ENCODE results near the gene NAV2. TPM values are rescaled to one million over a fixed set of nuclear protein-coding genes. Genes with fewer than 3 reads are reported as not detected.

NAV2 gene
- total RNA-seq, 1 experiment from 2014 or later = 23.3 TPM

DNA sequence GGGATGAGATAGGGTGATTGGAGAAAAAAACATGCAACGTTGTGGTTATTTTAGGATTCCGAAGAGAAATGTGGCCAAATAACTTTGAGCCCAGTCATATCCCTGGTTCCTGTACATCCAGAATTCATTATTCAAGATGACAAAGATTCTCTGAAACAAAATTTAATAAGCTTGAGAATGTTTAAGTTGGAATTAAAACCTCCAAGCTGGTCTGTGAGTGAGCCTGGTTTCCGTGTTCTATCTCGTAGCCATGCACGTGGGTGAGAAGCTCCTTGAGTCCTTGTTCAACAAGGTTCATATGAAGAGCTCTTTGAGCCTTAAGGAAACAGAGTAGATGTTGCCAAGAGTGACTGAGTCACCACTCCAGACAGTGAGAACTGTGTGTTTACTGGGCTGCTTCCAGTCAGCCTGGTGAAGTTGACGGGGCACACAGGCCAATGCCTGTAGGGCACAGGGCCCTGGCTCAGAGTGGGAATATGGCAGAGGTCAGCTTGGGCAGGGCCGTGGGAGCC is 206.5 kb downstream of the NAV2 start:
- Histone ChIP-seq H2AFZ (peak overlapping the region; percentile 56), H3K4me2 (peak overlapping the region; percentile 61), H3K4me1 (replicated peaks; ENCODE audit: insufficient read depth) (peaks cover 64% of the 10 kb centered on the region), H3K79me2 (ENCODE audit: low read depth) (0 out of 2 replicates have a peak, but pooled peaks cover 6% of the 10 kb centered on the region), H3F3A (ENCODE audit: insufficient read depth, low read depth) (peaks cover 45% of the 10 kb centered on the region), H3K4me3 (no peak overlapping the region; the same call in 1 of the 2 replicates), H3K27ac (peak overlapping the region; percentile 94), H4K20me1 (ENCODE audit: insufficient read depth) (no peaks in the 10 kb centered on the region), H3K27me3 (ENCODE audit: insufficient read depth, low read depth) (no peaks in the 10 kb centered on the region), H3K9me2 (ENCODE audit: insufficient read depth) (no peaks in the 10 kb centered on the region), H3K36me3 (ENCODE audit: low read depth) (no peaks in the 10 kb centered on the region), H3K9me3 (ENCODE audit: insufficient read depth, low read depth) (no peaks in the 10 kb centered on the region)
- peak; percentile 78 to 99 for DNase-seq
- BruUV-seq (replicated peaks) = no TSS peak
- CTCF ChIA-PET = interaction anchor here (0.5 to 1.1 kb wide), 3 partner anchors 9 to 263 kb away, joined by 3 to 7 read pairs (median 4); no protein-coding TSS in a partner anchor
- intact Hi-C loops (cut with micrococcal nuclease; ENCODE audit: unreplicated experiment) = no loop called here
- POLR2A ChIA-PET (ENCODE audit: unreplicated experiment) = interaction anchor here (0.6 kb wide), 1 partner anchor 112 kb away, joined by 6 read pairs; no protein-coding TSS in a partner anchor
- TF ChIP-seq, protein P1, sequence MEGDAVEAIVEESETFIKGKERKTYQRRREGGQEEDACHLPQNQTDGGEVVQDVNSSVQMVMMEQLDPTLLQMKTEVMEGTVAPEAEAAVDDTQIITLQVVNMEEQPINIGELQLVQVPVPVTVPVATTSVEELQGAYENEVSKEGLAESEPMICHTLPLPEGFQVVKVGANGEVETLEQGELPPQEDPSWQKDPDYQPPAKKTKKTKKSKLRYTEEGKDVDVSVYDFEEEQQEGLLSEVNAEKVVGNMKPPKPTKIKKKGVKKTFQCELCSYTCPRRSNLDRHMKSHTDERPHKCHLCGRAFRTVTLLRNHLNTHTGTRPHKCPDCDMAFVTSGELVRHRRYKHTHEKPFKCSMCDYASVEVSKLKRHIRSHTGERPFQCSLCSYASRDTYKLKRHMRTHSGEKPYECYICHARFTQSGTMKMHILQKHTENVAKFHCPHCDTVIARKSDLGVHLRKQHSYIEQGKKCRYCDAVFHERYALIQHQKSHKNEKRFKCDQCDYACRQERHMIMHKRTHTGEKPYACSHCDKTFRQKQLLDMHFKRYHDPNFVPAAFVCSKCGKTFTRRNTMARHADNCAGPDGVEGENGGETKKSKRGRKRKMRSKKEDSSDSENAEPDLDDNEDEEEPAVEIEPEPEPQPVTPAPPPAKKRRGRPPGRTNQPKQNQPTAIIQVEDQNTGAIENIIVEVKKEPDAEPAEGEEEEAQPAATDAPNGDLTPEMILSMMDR (conservative IDR thresholded peaks at IDR 0.05) = no peak
- TF ChIP-seq EZH2 (IDR thresholded peaks at IDR 0.05; ENCODE audit: low read depth) = no peak

DNA sequence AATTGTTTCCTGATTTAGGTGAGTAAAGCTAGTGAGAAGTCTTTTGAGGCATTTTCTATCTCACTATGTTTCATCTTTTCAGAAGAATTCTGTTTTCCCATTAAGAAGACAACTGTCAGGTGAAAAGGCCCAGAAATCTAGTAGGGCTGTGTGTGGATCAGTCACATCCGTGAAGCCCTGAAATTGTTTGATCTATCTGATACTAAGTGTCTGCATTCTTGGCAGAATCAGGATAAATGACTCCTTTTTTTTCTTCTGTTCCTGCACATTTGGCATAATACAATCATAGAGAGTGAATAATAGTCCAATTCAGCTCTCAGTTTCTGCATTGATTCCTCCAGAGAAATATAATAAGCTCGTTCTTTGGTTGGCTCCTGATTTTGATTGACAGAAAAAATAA is 208.3 kb downstream of the NAV2 start:
- intact Hi-C loops (cut with micrococcal nuclease; ENCODE audit: unreplicated experiment) = no loop called here
- CTCF ChIA-PET = no interaction called here
- Histone ChIP-seq H3K4me2 (no peak overlapping the region), H3F3A (ENCODE audit: insufficient read depth, low read depth) (peaks cover 45% of the 10 kb centered on the region), H4K20me1 (ENCODE audit: insufficient read depth) (no peaks in the 10 kb centered on the region), H3K27ac (peak overlapping the region; percentile 94), H3K36me3 (ENCODE audit: low read depth) (no peaks in the 10 kb centered on the region), H3K27me3 (ENCODE audit: insufficient read depth, low read depth) (no peaks in the 10 kb centered on the region), H3K4me1 (replicated peaks; ENCODE audit: insufficient read depth) (peaks cover 64% of the 10 kb centered on the region), H3K9me3 (ENCODE audit: insufficient read depth, low read depth) (no peaks in the 10 kb centered on the region), H3K9me2 (ENCODE audit: insufficient read depth) (no peaks in the 10 kb centered on the region), H3K79me2 (ENCODE audit: low read depth) (0 out of 2 replicates have a peak, but pooled peaks cover 6% of the 10 kb centered on the region), H3K4me3 (no peak overlapping the region), H2AFZ (no peak overlapping the region)
- DNase-seq = peak in 1 of 2 experiments; percentile 31
- POLR2A ChIA-PET (ENCODE audit: unreplicated experiment) = no interaction called here
- BruUV-seq (replicated peaks) = no TSS peak
- no peak for TF ChIP-seq EZH2 (IDR thresholded peaks at IDR 0.05; ENCODE audit: low read depth)
- TF ChIP-seq, protein P1 (conservative IDR thresholded peaks at IDR 0.05) = no peak

DNA sequence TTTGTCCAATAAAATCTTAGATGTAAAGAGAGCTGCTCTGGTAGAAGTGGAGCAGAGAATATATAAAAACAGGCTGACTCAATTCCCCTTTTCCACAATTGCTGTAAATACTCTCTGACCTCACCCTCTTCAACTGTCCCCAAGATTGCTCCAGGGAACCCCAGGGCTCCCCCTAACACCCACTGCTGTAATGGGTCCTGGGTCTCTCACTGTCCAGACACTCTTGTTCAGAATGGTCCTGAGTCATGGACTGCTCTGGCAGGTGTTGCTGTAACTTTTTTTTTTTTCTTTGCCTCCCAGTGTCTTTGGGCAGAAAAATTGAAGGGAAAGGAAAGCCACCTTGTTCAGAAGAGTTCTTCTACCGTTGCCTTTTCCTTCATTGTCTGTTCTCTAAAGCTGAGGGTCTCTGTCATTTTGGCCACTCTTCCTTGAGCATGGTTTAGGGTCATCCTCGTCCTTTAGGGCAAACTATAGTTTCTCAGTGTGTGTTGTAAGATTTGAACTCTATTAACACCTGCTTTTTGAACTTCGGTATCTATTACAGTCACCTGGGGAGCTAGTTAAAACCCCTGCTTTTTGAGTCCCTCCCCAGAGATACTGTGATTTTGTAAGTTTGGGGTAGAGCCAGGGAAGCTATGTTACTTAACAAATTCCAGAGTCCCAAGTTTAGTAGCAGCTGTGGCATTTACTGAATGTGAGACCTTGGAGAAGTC is 209.5 kb downstream of the NAV2 start:
- Histone ChIP-seq H3K4me3 (no peak overlapping the region), H3K4me1 (replicated peaks; ENCODE audit: insufficient read depth) (peaks cover 64% of the 10 kb centered on the region), H3K36me3 (ENCODE audit: low read depth) (no peaks in the 10 kb centered on the region), H3K79me2 (ENCODE audit: low read depth) (0 out of 2 replicates have a peak, but pooled peaks cover 6% of the 10 kb centered on the region), H2AFZ (no peak overlapping the region; the same call in 1 of the 2 replicates), H3K27me3 (ENCODE audit: insufficient read depth, low read depth) (no peaks in the 10 kb centered on the region), H3F3A (ENCODE audit: insufficient read depth, low read depth) (peaks cover 42% of the 10 kb centered on the region), H3K9me3 (ENCODE audit: insufficient read depth, low read depth) (no peaks in the 10 kb centered on the region), H4K20me1 (ENCODE audit: insufficient read depth) (no peaks in the 10 kb centered on the region), H3K4me2 (peak overlapping the region; percentile 11), H3K9me2 (ENCODE audit: insufficient read depth) (no peaks in the 10 kb centered on the region), H3K27ac (peak overlapping the region; percentile 66)
- ChIA-PET CTCF (interaction anchor here (0.6 to 0.9 kb wide), 2 partner anchors 603 to 1194 kb away, joined by 3 read pairs; no protein-coding TSS in a partner anchor), POLR2A (ENCODE audit: unreplicated experiment) (interaction anchor here (0.6 kb wide), 1 partner anchor 15 kb away, joined by 5 read pairs; no protein-coding TSS in a partner anchor)
- intact Hi-C loops (cut with micrococcal nuclease; ENCODE audit: unreplicated experiment) = no loop called here
- no TSS peak for BruUV-seq (replicated peaks)
- no peak for TF ChIP-seq EZH2 (IDR thresholded peaks at IDR 0.05; ENCODE audit: low read depth)
- TF ChIP-seq, protein P1 (conservative IDR thresholded peaks at IDR 0.05) = no peak
- DNase-seq = peak in 1 of 2 experiments; percentile 62

All from PC-9 (cell line).